ENCODE results near the gene GAGE10.

DNA sequence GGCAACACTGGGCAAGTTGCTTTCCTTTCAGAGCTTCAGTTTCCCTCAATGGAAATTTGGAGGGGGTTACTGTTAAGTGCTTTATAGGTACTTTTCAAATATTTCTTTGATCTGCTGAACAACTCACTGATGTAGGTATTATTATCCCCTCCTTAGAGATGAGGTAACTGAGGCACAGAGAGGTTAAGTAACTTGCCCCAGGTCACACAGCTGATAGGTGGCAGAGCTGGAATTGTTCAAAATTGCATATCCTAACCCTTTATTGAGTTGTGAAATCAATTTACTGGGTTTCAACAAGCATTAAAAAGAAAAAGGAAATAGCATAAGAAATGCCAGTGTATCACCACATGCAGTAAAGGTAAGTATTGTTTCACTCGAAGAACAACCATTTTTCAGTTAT is 27.2 kb upstream of the GAGE10 start:
- TF ChIP-seq, protein P1, sequence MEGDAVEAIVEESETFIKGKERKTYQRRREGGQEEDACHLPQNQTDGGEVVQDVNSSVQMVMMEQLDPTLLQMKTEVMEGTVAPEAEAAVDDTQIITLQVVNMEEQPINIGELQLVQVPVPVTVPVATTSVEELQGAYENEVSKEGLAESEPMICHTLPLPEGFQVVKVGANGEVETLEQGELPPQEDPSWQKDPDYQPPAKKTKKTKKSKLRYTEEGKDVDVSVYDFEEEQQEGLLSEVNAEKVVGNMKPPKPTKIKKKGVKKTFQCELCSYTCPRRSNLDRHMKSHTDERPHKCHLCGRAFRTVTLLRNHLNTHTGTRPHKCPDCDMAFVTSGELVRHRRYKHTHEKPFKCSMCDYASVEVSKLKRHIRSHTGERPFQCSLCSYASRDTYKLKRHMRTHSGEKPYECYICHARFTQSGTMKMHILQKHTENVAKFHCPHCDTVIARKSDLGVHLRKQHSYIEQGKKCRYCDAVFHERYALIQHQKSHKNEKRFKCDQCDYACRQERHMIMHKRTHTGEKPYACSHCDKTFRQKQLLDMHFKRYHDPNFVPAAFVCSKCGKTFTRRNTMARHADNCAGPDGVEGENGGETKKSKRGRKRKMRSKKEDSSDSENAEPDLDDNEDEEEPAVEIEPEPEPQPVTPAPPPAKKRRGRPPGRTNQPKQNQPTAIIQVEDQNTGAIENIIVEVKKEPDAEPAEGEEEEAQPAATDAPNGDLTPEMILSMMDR (IDR thresholded peaks at IDR 0.05) = no peak
- TF ChIP-seq POLR2A (IDR thresholded peaks at IDR 0.05) = no peak

Data from tibial nerve (tissue), 3 donors.